ENCODE measurements around the gene TNFRSF25. TPM values are rescaled to one million over a fixed set of nuclear protein-coding genes. Genes with fewer than 3 reads are reported as not detected.
A peak's percentile ranks its signal among the peaks of the same experiment; 100 is the strongest.
"Not testable (repeated sequence)": the region's sequence is repeated elsewhere in the genome, so short reads cannot be mapped to it uniquely, and the experiment has no call there.

Gene TNFRSF25
- total RNA-seq, 1 experiment from 2014 or later, result 19.4 TPM

DNA sequence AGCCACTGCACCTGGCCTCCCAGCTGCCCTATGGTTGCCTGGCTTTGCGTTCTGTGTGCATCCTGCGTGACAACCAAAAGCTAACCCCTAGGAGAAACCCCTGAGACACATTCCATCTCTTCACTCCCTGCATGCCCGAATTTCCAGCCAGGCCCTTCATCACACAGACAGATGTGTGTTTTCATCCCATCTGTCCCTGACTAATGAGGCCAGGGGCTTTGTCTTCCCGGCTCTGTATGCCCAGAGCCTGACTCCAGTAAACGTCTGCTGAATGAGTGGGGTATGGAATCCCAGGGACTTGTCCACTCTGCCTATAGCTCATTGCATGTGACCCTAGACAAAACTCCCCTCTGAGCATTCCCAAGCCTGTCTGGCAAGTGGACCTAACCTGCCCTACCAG, 31.8 kb downstream of the TNFRSF25 start:
- H3K79me1 ChIP-seq (ENCODE audit: insufficient read depth, low read depth, low read length, poor library complexity, severe bottlenecking), result no peaks in the 10 kb centered on the region
- Mint-ChIP-seq H3K27me3 (ENCODE audit: low read depth) (peaks cover 68% of the 10 kb centered on the region), H3K4me3 (no peak overlapping the region), H3K4me1 (peaks cover 20 to 22% of the 10 kb centered on the region in 2 experiments), H3K27ac (no peak overlapping the region; a peak in 1 of 7 replicates), H3K36me3 (ENCODE audit: insufficient read depth in 1 of 3, low read depth in 3 of 3) (no peaks in the 10 kb centered on the region), H3K9me3 (no peaks in the 10 kb centered on the region; a peak in 1 of 5 replicates)
- no peak overlapping the region for H3K14ac ChIP-seq (ENCODE audit: insufficient read depth, low read length)
- no peaks in the 10 kb centered on the region for H3K79me2 ChIP-seq (ENCODE audit: insufficient read depth, low read length)
- H3K56ac ChIP-seq (ENCODE audit: insufficient read length, low read depth, low read length), result no peak overlapping the region
- no peak overlapping the region for H3K18ac ChIP-seq (ENCODE audit: insufficient read length, low read depth, low read length)
- no peak overlapping the region for H3K9ac ChIP-seq (ENCODE audit: extremely low read depth, insufficient read length, low read length)
- H3K27ac ChIP-seq (ENCODE audit: insufficient read length, low read depth, low read length), result no peak overlapping the region
- H2BK120ac ChIP-seq (ENCODE audit: low read depth, low read length, poor library complexity, severe bottlenecking), result no peak overlapping the region
- no peak overlapping the region for H2BK5ac ChIP-seq (ENCODE audit: insufficient read length, low read length)
- no peaks in the 10 kb centered on the region for H3K27me3 ChIP-seq (ENCODE audit: insufficient read depth, low read length)
- H4K20me1 ChIP-seq (ENCODE audit: control insufficient read depth, insufficient read depth, insufficient read length), result no peaks in the 10 kb centered on the region
- no peaks in the 10 kb centered on the region for H3K4me1 ChIP-seq (ENCODE audit: insufficient read depth, low read length)
- H2BK20ac ChIP-seq (ENCODE audit: low read depth, low read length, poor library complexity, severe bottlenecking), result no peak overlapping the region
- no peak overlapping the region for H2BK12ac ChIP-seq (ENCODE audit: insufficient read length, low read depth, low read length)
- no peak overlapping the region for H4K8ac ChIP-seq (replicated peaks; ENCODE audit: insufficient read length, low read depth, low read length)
- no peak for TF ChIP-seq CTCF (conservative IDR thresholded peaks at IDR 0.05)
- H2AK5ac ChIP-seq (ENCODE audit: insufficient read length, low read length), result no peak overlapping the region
- no peaks in the 10 kb centered on the region for H3K9me3 ChIP-seq (ENCODE audit: control insufficient read depth, low read depth, low read length)
- DNase-seq, result no peak
- H3K4me2 ChIP-seq (ENCODE audit: insufficient read depth, insufficient read length, low read length), result no peak overlapping the region
- no peak overlapping the region for H3T11ph ChIP-seq (ENCODE audit: low read length)
- H4K5ac ChIP-seq (ENCODE audit: insufficient read length, low read depth, low read length), result no peak overlapping the region
- H3K4ac ChIP-seq (ENCODE audit: low read depth, low read length), result no peak overlapping the region
- H3K23ac ChIP-seq (ENCODE audit: insufficient read length, low read depth, low read length), result no peak overlapping the region
- H3K23me2 ChIP-seq (ENCODE audit: insufficient read length, low read depth, low read length, poor library complexity, severe bottlenecking), result no peaks in the 10 kb centered on the region
- no peak overlapping the region; the same call in 1 of the 2 replicates for H2BK15ac ChIP-seq (ENCODE audit: low read depth, low read length)
- H2AFZ ChIP-seq (ENCODE audit: low read length), result no peak overlapping the region
- no peak overlapping the region for H4K91ac ChIP-seq (ENCODE audit: insufficient read length, low read depth, low read length)
- no CpG with 5 or more reads among the region's 5 CpGs for WGBS (ENCODE audit: extremely low coverage, insufficient read length, low lambda C conversion rate)

GRCh38 chr1:6431645-6432579, 34.1 kb downstream of the TNFRSF25 start:
- H3K79me1 ChIP-seq (ENCODE audit: insufficient read depth, low read depth, low read length, poor library complexity, severe bottlenecking); H3K56ac ChIP-seq (ENCODE audit: insufficient read length, low read depth, low read length); H3K9me3 Mint-ChIP-seq; H3K14ac ChIP-seq (ENCODE audit: insufficient read depth, low read length); H2AK5ac ChIP-seq (ENCODE audit: insufficient read length, low read length); H2BK20ac ChIP-seq (ENCODE audit: low read depth, low read length, poor library complexity, severe bottlenecking); H2AFZ ChIP-seq (ENCODE audit: low read length); H2BK12ac ChIP-seq (ENCODE audit: insufficient read length, low read depth, low read length); H2BK5ac ChIP-seq (ENCODE audit: insufficient read length, low read length); H2BK15ac ChIP-seq (ENCODE audit: low read depth, low read length); H3K18ac ChIP-seq (ENCODE audit: insufficient read length, low read depth, low read length); H4K8ac ChIP-seq (replicated peaks; ENCODE audit: insufficient read length, low read depth, low read length); H3K4me2 ChIP-seq (ENCODE audit: insufficient read depth, insufficient read length, low read length); H3K23me2 ChIP-seq (ENCODE audit: insufficient read length, low read depth, low read length, poor library complexity, severe bottlenecking); H3K79me2 ChIP-seq (ENCODE audit: insufficient read depth, low read length); H4K5ac ChIP-seq (ENCODE audit: insufficient read length, low read depth, low read length); H3K36me3 Mint-ChIP-seq (ENCODE audit: insufficient read depth in 1 of 3, low read depth in 3 of 3); H3K27ac ChIP-seq (ENCODE audit: insufficient read length, low read depth, low read length); H3K27ac Mint-ChIP-seq; H3K4me1 ChIP-seq (ENCODE audit: insufficient read depth, low read length); H4K91ac ChIP-seq (ENCODE audit: insufficient read length, low read depth, low read length); H3K27me3 ChIP-seq (ENCODE audit: insufficient read depth, low read length); H3K9me3 ChIP-seq (ENCODE audit: control insufficient read depth, low read depth, low read length); H3T11ph ChIP-seq (ENCODE audit: low read length); H3K9ac ChIP-seq (ENCODE audit: extremely low read depth, insufficient read length, low read length); H3K4me3 Mint-ChIP-seq; H4K20me1 ChIP-seq (ENCODE audit: control insufficient read depth, insufficient read depth, insufficient read length); H2BK120ac ChIP-seq (ENCODE audit: low read depth, low read length, poor library complexity, severe bottlenecking); H3K4ac ChIP-seq (ENCODE audit: low read depth, low read length); H3K23ac ChIP-seq (ENCODE audit: insufficient read length, low read depth, low read length): not testable (repeated sequence)
- no CpG with 5 or more reads among the region's 13 CpGs for WGBS (ENCODE audit: extremely low coverage, insufficient read length, low lambda C conversion rate)
- Mint-ChIP-seq H3K4me1 (peaks cover 12 to 17% of the 10 kb centered on the region in 2 experiments), H3K27me3 (ENCODE audit: low read depth) (peaks cover 69% of the 10 kb centered on the region)
- peak; percentile 28 for DNase-seq

All from H9 (cell line).